GM19438 (cell line): ENCODE data around the gene SCGB1C2.
"Not testable (repeated sequence)": the region's sequence is repeated elsewhere in the genome, so short reads cannot be mapped to it uniquely, and the experiment has no call there.

Experiments used
- ATAC-seq: cut with Tn5 transposase; IDR thresholded peaks from one replicate; pipeline ENCODE4 v1.9.1; 2021; ENCODE audit warnings: low read depth; ENCODE audit not compliant: unreplicated experiment

Gene SCGB1C2

DNA sequence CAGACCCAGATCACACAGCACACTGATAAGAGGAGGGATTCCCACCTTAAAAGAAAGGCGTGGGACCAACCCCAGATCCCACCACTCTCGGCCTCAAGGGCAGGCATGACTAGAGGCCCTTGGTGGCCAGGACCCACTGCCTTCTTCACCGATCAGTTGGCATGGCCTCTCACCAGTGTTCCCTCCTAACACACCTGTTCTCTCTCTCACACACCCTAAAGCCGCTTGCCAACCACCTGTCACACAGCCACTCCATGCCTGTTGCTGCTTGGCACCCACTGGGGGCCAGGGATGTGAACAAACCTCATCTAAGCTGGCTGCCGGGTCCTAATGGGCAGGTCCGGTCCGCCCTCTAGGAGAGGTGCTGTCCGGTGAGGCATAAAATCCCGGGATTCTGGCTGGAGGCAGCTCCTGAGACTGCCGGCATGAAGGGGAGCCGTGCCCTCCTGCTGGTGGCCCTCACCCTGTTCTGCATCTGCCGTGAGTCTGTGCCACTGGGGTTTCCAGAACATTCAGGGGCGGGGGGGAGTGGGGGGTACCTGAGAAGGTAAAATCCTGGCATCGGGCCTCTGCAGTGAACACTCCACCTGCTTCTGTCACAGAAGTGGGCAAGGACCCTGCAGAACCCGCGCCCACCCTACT lies at the start of gene SCGB1C2:
TSS of gene SCGB1C2 (plus strand) at position 404 of the 642 bp plus-strand sequence. CDS start at position 426, 22 bp downstream.
- not testable (repeated sequence) for ATAC-seq

- ATAC-seq: not testable (repeated sequence)
Observed at GRCh38 chr17:113111-113510, 24.3 kb upstream of the SCGB1C2 start.

DNA sequence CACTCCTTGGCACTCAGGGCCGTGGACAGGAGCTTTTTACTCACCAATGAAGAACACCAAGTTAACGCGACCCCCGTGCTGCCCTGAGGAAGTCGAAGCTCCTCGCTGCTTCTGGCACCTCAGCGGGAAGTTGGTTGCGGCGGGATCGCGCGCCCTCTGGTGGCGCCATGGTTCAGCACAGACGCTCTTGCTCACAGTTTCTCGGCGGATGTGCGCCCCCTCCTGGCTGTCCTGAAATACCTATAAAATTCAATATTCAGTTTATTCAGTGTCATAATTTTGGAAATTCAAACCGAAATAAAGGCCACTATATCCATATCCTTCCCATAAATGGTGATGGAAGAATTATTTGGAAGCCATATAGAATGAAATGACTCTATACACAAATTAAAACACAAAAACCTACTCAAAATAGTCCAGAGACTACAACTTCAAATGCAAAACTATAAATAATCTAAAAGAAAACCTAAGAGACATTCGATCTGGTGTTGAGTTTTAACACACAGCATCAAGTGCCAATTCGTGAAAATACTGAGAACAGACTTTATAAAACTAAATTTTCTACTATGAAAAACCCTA lies 18.9 kb upstream of the SCGB1C2 start:
- not testable (repeated sequence) for ATAC-seq

DNA sequence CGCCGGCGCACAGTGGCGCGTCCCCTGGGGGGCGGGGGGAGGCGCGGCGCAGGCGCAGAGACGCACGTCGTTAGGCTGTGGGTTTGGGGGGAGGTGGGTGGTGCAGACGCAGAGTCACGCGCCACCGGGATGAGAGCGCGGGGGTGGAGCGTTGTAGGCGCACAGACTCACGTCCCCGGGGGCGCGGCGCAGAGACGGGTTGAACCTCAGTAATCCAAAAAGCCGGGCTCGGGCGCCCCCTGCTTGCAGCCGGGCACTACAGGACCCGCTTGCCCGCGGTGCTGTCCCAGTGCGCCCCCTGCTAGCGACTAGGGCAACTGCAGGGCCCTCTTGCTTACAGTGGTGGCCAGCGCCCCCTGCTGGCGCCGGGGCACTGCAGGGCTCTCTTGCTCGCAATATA lies 3.4 kb upstream of the SCGB1C2 start:
- not testable (repeated sequence) for ATAC-seq

- ATAC-seq: peak; percentile 81
Observed at GRCh38 chr17:134332-134785, 3.0 kb upstream of the SCGB1C2 start.

DNA sequence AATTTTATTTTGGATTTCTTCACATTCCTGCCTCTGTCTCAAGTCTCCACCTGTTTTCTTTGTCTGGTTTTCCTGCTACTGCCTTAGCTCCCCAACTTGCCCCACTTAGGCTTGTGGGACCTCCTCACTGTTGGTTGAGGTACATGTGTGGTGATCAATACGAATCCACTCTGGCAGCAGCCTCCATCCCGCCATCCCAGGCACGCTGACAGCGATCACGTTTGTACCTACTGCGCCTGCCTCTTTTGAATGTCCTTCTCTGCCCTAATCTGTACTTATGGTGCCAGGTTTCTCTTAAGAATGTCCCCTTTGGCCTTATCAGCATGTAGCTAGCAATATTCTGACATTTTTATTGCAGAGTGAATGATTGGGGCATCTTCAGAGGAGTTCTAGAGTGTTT lies 2.3 kb upstream of the SCGB1C2 start:
- ATAC-seq: not testable (repeated sequence)

GRCh38 chr17:135895-136294 lies 1.5 kb upstream of the SCGB1C2 start:
- ATAC-seq: not testable (repeated sequence)

DNA sequence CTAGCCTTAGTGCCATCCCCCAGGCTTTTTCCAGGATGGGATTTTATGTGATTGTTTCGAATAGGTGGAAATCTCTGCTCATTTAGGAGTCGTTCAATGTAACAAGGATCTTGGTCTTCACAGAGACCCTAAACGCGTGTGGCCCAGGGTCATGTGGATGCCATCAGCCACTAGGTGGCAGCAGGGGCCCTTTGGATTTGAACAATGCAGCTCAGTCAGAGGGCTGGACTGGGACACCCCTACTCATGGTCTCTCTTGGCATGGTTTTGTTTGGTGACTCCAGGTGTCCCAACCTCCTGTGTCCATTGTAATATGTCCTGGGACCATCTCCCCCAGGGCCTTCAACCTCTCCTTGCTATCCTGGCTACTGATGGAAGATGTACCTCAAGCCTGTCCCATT lies 838 bp upstream of the SCGB1C2 start:
- not testable (repeated sequence) for ATAC-seq

GRCh38 chr17:139401-140205 lies 2.2 kb downstream of the SCGB1C2 start:
- not testable (repeated sequence) for ATAC-seq

DNA sequence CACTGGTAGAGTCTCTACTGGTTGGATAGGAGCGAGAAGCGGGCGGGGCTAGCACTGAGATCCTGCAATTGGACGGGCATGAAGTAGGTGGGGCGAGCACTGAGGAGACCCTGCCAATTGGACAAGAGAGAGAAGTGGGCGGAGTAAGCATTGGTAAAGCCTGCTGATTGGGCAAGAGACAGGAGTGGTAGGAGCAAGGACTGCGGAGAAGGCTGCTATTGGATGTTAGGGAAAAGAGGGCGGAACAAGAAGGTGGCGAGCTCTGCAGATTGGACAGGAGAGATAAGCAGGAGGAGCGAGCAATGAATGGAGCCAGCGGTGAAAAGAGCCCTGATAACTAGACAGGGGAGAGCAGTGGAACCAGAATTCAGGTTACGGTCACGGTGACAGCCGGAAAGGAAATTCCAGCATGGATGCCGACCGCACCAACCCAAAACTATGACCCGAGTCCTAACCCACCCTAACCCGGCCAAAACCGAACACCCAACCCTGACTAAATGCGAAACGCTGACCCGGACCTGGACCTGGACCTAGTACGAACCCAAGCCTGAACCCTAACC lies 4.8 kb downstream of the SCGB1C2 start:
- no peak for ATAC-seq

GRCh38 chr17:142876-143784 lies 5.8 kb downstream of the SCGB1C2 start:
- ATAC-seq: no peak

DNA sequence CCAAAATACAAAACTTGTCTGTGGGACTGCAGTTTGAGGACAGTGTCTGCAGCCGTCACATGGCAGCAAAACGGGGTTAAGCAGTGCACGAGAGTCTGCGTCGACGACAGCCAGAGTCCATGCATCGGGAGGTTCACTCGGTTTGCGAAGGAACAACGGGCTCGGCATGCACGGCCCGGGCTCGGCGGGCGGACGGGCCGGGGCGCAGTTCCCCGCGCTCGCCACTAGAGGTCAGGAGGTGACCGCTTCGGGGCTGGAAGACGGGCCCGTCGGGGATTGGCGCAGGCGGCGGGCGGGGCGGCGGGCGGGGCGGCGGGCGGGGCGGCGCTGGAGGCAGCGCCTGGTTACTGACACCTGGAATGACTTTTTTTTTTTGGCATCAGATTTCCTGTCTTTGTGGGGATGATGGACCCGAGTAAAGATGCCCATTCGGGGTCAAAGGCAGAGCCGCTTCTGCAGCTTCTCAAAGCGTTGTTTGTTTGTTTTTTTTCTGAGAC lies 6.5 kb downstream of the SCGB1C2 start:
- no peak for ATAC-seq

DNA sequence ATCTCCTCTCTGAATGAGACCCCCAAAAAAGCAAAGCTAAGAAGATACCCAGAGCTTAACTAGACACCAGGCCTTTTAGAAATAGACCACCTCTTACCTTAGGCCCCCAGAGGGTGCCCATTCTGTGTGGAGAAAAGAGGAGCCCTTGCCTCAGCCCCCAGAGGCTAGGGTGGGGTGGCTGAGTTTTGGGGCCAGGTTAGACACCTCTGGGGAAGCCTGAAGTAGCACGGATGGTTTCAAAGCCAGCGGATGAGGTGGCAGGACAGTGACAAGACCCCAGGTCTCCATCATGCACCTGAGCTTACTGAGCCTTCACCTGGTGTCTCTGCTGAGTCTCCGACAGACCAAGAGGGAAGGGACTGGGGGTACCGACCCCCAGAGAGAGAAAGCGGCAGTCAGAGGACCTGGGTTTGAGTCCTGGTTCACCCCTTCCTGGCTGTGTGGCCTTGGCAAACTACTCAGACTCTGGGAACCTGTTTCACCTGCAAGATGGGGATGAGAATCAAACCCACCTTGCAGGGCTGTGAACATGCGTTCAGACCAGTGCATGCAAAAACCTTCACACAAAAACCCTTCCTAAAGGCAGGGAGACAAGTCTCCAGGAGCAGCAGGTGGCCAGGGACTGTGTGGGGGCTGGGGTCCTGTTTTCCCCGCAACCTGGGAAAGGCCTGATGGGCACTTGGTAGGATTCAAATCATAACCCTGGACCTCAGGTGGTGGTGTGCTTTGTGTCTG lies 7.7 kb downstream of the SCGB1C2 start:
- no peak for ATAC-seq

DNA sequence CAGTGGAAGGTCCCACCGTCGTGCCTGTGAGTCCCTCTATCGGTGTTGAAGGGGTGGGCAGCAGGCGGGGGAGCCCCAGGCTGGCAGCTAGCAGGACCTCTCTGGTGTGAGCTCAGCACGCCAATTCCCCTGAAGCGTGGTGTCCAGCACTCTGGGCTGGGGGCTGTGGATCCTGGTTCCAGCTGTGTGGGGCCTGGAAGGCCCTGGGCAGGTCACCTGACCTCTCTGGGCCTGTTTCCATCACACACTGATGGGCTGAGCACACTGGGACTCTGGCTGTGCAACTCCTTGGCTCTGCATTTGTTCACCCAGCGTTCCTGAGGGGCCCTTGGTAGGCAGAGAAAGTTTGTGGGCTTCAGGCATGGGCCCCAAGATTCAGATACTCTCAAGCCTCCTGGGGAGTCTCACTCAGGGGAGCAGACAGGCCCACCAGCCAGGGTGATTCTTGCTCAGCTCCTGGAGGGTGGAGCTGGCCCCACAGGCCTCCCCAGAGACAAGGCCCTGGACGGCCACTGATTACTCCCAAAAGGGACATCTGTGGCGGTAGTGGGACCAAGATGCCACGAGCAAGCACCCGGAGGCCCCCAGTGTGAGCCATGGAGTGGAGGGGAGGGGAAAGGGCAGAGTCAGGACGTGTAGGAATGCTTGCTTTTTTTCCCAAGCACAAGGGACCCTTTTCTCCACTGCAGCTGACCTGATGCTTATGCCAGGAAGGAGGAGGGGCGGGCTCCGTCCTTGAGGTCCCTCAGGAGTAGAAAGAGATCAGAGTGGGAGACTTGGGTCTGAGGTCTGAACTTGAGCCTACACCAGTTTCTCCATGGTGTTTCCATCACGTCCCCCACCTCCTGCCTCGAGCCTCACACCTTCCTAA lies 8.5 kb downstream of the SCGB1C2 start:
- no peak for ATAC-seq

GRCh38 chr17:146546-146945 lies 9.2 kb downstream of the SCGB1C2 start:
- ATAC-seq: no peak

DNA sequence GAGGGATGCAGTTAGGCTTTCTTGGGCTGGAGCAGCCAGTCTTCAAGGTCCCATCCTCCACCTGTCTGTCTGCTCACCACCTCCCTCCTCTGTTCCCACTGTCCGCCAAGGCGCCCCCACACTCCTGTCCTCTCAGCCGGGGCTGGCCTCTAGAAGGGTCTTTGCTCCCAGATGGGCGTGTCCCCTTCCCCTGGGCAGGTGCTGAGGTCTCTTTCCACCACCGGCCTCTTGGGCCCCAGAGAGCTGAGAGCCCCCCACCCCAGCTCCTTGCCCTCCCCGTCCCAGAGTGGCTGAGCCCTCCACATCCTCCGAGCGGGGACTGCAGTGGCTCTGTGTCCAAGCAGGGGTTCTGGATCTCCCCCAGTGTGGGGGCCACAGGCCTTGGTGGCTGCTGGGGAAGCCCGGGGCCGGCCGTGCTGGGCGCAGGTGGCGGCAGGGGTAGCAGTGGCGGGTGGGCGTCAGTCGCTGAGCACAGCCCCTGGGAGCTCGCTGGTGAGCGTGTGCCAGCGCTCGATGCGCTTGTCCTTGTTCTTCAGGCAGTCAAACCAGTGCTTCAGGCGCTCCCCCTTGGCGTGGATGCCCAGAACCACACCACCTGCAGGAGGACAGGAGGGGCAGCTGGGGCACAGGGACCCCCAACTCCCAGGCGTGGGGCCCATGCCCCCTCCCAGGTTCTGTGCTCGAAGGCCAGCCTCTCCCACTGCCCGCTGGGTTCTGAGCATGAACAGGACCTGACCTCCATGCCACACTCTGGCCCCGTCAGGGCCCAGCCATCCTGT lies 9.8 kb downstream of the SCGB1C2 start:
- no peak for ATAC-seq
